ENCODE data around the gene TRIM50.

DNA sequence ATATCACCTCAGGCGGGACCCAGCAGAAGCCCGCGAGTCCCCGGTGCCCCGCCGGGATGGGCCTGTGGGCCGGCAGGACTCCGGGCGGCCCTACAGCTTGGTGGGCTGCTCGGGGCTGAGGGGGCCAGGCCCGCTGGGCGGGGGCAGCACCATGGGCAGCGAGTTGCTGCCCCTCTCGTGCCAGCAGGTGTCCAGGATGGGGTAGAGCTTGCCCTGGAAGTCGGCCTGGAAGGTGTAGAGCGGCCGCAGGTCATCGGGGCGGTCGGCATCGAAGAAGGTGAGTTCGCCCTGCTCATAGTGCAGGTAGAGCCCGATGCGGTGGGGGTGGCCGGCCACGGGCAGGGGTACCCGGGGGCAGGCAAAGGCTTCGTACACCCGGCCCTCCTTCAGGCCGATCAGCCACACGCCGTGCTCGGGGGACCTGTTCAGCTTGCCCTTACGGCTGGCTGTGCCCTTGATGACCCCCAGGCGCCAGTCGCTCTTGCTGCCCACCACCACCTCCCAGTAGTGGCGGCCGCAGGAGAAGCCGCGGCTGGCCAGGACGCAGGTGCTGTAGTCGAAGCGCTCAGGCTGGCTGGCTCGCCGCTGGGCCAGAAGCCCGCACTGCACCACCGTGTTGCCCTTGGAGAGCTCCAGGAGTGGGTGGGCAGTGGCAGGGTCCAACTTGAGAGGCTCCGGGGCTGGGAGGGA, 14.9 kb downstream of the TRIM50 start:
- no peak for TF ChIP-seq EZH2 (IDR thresholded peaks at IDR 0.05; ENCODE audit: borderline replicate concordance, insufficient read depth, low read length, poor library complexity, severe bottlenecking)
- TF ChIP-seq CTCF (IDR thresholded peaks at IDR 0.05; ENCODE audit: poor library complexity, severe bottlenecking), result no peak
- TF ChIP-seq, protein P1, sequence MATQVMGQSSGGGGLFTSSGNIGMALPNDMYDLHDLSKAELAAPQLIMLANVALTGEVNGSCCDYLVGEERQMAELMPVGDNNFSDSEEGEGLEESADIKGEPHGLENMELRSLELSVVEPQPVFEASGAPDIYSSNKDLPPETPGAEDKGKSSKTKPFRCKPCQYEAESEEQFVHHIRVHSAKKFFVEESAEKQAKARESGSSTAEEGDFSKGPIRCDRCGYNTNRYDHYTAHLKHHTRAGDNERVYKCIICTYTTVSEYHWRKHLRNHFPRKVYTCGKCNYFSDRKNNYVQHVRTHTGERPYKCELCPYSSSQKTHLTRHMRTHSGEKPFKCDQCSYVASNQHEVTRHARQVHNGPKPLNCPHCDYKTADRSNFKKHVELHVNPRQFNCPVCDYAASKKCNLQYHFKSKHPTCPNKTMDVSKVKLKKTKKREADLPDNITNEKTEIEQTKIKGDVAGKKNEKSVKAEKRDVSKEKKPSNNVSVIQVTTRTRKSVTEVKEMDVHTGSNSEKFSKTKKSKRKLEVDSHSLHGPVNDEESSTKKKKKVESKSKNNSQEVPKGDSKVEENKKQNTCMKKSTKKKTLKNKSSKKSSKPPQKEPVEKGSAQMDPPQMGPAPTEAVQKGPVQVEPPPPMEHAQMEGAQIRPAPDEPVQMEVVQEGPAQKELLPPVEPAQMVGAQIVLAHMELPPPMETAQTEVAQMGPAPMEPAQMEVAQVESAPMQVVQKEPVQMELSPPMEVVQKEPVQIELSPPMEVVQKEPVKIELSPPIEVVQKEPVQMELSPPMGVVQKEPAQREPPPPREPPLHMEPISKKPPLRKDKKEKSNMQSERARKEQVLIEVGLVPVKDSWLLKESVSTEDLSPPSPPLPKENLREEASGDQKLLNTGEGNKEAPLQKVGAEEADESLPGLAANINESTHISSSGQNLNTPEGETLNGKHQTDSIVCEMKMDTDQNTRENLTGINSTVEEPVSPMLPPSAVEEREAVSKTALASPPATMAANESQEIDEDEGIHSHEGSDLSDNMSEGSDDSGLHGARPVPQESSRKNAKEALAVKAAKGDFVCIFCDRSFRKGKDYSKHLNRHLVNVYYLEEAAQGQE (IDR thresholded peaks at IDR 0.05; ENCODE audit: borderline replicate concordance), result no peak
- no peak for TF ChIP-seq SMC3 (conservative IDR thresholded peaks at IDR 0.05; ENCODE audit: poor library complexity)
- no peak for TF ChIP-seq EP300 (conservative IDR thresholded peaks at IDR 0.05; ENCODE audit: poor library complexity, severe bottlenecking)
- no peak for TF ChIP-seq TAF1 (IDR thresholded peaks at IDR 0.05; ENCODE audit: low read depth)
- no peak for TF ChIP-seq RAD21 (conservative IDR thresholded peaks at IDR 0.05)
